SK-MEL-5 (cell line): ENCODE measurements around the gene MICAL3. TPM values are rescaled to one million over a fixed set of nuclear protein-coding genes. Genes with fewer than 3 reads are reported as not detected.
A peak's percentile ranks its signal among the peaks of the same experiment; 100 is the strongest.

Experiments used
- DNase-seq: peaks from one replicate; pipeline ENCODE4 v3.0.0-alpha.2; 2016; ENCODE audit warnings: low read depth, low spot score
- in situ Hi-C: cut with HindIII; loops from 2 replicates; pipeline ENCODE4 v1.10.0; 2016; ENCODE audit warnings: low sequenced_read_pairs, high pct_unique_total_duplicates, low pct_unique_long_range_greater_than_20kb
- total RNA-seq: library from RNA; depleted of rRNA; stranded (reverse); fragments of >200 nt; shearing (Covaris generic); gene quantifications from 2 replicates; pipeline ENCODE4 v1.2.3, GENCODE V29; 2014

The MICAL3 gene
- total RNA-seq, 1 experiment from 2014 or later: 36.6 TPM

- DNase-seq: no peak
- in situ Hi-C loops: no loop called here
These were observed 226.4 kb downstream of the MICAL3 start for GRCh38 chr22:17797721-17798559.

GRCh38 chr22:17796695-17797094 is 227.7 kb downstream of the MICAL3 start:
- DNase-seq: no peak
- in situ Hi-C loops: no loop called here

- in situ Hi-C loops: no loop called here
- no peak for DNase-seq
These were observed 228.5 kb downstream of the MICAL3 start for GRCh38 chr22:17795661-17796548.

- in situ Hi-C loops: no loop called here
- DNase-seq: no peak
These were observed 229.4 kb downstream of the MICAL3 start for GRCh38 chr22:17794726-17795542.

- no peak for DNase-seq
- in situ Hi-C loops: no loop called here
These were observed 231.4 kb downstream of the MICAL3 start for GRCh38 chr22:17792854-17793434.

GRCh38 chr22:17792299-17792698 is 232.1 kb downstream of the MICAL3 start:
- in situ Hi-C loops: no loop called here
- DNase-seq: peak; percentile 34

GRCh38 chr22:17791196-17791595 is 233.2 kb downstream of the MICAL3 start:
- no peak for DNase-seq
- in situ Hi-C loops: no loop called here

- in situ Hi-C loops: no loop called here
- no peak for DNase-seq
These were observed 234.8 kb downstream of the MICAL3 start for GRCh38 chr22:17789379-17790200.

- in situ Hi-C loops: no loop called here
- no peak for DNase-seq
These were observed 235.6 kb downstream of the MICAL3 start for GRCh38 chr22:17788528-17789378.

GRCh38 chr22:17787716-17788330 is 236.5 kb downstream of the MICAL3 start:
- no peak for DNase-seq
- in situ Hi-C loops: no loop called here

- no peak for DNase-seq
- in situ Hi-C loops: no loop called here
These were observed 237.1 kb downstream of the MICAL3 start for GRCh38 chr22:17787241-17787640.

- in situ Hi-C loops: no loop called here
- DNase-seq: peak; percentile 49
These were observed 237.8 kb downstream of the MICAL3 start for GRCh38 chr22:17786435-17787161.

- in situ Hi-C loops: no loop called here
- peak; percentile 81 for DNase-seq
These were observed 238.9 kb downstream of the MICAL3 start for GRCh38 chr22:17785185-17786184.

GRCh38 chr22:17784776-17785175 is 239.6 kb downstream of the MICAL3 start:
- in situ Hi-C loops: no loop called here

More at GRCh38 chr22:17784776-17785175, 239.6 kb downstream of the MICAL3 start:
- DNase-seq: no peak
